ENCODE results near the gene RANBP10. TPM values are rescaled to one million over a fixed set of nuclear protein-coding genes. Genes with fewer than 3 reads are reported as not detected.
A peak's percentile ranks its signal among the peaks of the same experiment; 100 is the strongest.

Gene RANBP10
- total and polyA plus RNA-seq, 9 of the 15 experiments (the other 6 are each of a cell fraction or from before 2014, with no cell fraction given): 0.61 to 19.3 (median 5.9) TPM

DNA sequence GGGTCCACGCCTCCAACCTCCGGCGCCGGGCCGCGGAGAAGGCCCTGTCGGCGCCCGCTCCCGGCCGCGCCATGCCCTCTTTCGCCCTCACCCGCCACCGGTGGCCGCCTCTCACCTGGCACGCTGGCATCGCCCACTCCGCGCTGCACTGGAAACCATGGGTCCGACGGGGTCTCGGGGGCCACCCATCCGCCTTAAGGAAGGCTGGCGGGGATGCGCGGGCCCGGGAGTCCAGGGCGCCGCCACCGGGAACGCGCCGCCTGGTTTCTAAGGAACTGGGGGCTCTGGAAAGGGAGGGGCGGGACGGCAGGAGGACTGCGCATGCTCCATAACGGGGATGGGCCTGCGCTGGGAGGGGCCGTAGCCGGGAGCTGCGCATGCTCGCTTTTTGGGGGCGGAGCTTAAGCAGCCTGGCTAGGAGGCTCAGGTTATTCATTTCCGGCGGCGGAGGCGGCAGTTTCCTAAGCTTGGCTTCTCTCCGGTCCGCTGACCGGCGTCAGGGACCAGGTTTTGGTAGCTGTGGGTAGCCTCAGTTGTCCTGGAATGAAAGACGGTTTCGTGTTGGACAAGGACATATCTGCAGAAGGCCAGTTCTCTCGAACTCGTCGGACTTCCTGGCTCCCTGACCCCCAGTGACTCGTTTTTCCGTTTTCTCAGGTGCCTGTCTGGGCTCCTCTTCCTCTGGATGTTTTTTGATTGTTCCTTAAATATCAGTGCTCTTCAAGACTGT is 87.1 kb downstream of the RANBP10 start, which contains the start of gene GFOD2 (continued):
- TF ChIP-seq, protein P1, sequence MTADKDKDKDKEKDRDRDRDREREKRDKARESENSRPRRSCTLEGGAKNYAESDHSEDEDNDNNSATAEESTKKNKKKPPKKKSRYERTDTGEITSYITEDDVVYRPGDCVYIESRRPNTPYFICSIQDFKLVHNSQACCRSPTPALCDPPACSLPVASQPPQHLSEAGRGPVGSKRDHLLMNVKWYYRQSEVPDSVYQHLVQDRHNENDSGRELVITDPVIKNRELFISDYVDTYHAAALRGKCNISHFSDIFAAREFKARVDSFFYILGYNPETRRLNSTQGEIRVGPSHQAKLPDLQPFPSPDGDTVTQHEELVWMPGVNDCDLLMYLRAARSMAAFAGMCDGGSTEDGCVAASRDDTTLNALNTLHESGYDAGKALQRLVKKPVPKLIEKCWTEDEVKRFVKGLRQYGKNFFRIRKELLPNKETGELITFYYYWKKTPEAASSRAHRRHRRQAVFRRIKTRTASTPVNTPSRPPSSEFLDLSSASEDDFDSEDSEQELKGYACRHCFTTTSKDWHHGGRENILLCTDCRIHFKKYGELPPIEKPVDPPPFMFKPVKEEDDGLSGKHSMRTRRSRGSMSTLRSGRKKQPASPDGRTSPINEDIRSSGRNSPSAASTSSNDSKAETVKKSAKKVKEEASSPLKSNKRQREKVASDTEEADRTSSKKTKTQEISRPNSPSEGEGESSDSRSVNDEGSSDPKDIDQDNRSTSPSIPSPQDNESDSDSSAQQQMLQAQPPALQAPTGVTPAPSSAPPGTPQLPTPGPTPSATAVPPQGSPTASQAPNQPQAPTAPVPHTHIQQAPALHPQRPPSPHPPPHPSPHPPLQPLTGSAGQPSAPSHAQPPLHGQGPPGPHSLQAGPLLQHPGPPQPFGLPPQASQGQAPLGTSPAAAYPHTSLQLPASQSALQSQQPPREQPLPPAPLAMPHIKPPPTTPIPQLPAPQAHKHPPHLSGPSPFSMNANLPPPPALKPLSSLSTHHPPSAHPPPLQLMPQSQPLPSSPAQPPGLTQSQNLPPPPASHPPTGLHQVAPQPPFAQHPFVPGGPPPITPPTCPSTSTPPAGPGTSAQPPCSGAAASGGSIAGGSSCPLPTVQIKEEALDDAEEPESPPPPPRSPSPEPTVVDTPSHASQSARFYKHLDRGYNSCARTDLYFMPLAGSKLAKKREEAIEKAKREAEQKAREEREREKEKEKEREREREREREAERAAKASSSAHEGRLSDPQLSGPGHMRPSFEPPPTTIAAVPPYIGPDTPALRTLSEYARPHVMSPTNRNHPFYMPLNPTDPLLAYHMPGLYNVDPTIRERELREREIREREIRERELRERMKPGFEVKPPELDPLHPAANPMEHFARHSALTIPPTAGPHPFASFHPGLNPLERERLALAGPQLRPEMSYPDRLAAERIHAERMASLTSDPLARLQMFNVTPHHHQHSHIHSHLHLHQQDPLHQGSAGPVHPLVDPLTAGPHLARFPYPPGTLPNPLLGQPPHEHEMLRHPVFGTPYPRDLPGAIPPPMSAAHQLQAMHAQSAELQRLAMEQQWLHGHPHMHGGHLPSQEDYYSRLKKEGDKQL (CRISPR knock-in tag; IDR thresholded peaks at IDR 0.05; ENCODE audit: borderline replicate concordance): no peak
- TF ChIP-seq LARP7 (IDR thresholded peaks at IDR 0.05) (no peak), KAT8 (IDR thresholded peaks at IDR 0.05; ENCODE audit: low read depth) (no peak), CREBBP (IDR thresholded peaks at IDR 0.05; ENCODE audit: low read depth, low read length) (no peak), MCM7 (IDR thresholded peaks at IDR 0.05) (no peak), TEAD4 (IDR thresholded peaks at IDR 0.05; ENCODE audit: low read length) (0 out of 2 replicates have a peak, but pooled peaks have one; percentile 10), TEAD4 (CRISPR knock-in tag; IDR thresholded peaks at IDR 0.05; ENCODE audit: borderline replicate concordance) (no peak), PML (IDR thresholded peaks at IDR 0.05; ENCODE audit: low read length) (peak; percentile 70), ZNF197 (CRISPR knock-in tag; IDR thresholded peaks at IDR 0.05; ENCODE audit: low read depth) (no peak), MAFG (tag; conservative IDR thresholded peaks at IDR 0.05) (no peak), NR2C2 (CRISPR knock-in tag; IDR thresholded peaks at IDR 0.05) (no peak), NR2C2 (tag; IDR thresholded peaks at IDR 0.05) (peak; percentile 73; the same call in 1 of the 2 replicates), EGR1 (conservative IDR thresholded peaks at IDR 0.05) (peak; percentile 84), MCM2 (IDR thresholded peaks at IDR 0.05; ENCODE audit: low read depth) (no peak), ETS2 (tag; IDR thresholded peaks at IDR 0.05; ENCODE audit: borderline replicate concordance, poor library complexity, severe bottlenecking) (no peak), SIRT6 (IDR thresholded peaks at IDR 0.05; ENCODE audit: low read depth, low read length) (no peak), CBX1 (IDR thresholded peaks at IDR 0.05; ENCODE audit: low read depth) (no peak), HNRNPL (IDR thresholded peaks at IDR 0.05; ENCODE audit: low read depth, low read length) (peak; percentile 93), ZNF140 (CRISPR knock-in tag; IDR thresholded peaks at IDR 0.05) (no peak), RBBP5 (IDR thresholded peaks at IDR 0.05; ENCODE audit: borderline replicate concordance, insufficient read depth, low read length, poor library complexity, severe bottlenecking) (peak; percentile 89)
- TF ChIP-seq, protein P2, sequence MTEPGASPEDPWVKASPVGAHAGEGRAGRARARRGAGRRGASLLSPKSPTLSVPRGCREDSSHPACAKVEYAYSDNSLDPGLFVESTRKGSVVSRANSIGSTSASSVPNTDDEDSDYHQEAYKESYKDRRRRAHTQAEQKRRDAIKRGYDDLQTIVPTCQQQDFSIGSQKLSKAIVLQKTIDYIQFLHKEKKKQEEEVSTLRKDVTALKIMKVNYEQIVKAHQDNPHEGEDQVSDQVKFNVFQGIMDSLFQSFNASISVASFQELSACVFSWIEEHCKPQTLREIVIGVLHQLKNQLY (CRISPR knock-in tag; conservative IDR thresholded peaks at IDR 0.05): 0 out of 4 replicates have a peak, but pooled peaks of 1 of the 2 experiments have one; percentile 40
- TF ChIP-seq, protein P3, sequence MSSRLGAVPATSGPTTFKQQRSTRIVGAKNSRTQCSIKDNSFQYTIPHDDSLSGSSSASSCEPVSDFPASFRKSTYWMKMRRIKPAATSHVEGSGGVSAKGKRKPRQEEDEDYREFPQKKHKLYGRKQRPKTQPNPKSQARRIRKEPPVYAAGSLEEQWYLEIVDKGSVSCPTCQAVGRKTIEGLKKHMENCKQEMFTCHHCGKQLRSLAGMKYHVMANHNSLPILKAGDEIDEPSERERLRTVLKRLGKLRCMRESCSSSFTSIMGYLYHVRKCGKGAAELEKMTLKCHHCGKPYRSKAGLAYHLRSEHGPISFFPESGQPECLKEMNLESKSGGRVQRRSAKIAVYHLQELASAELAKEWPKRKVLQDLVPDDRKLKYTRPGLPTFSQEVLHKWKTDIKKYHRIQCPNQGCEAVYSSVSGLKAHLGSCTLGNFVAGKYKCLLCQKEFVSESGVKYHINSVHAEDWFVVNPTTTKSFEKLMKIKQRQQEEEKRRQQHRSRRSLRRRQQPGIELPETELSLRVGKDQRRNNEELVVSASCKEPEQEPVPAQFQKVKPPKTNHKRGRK (tag; IDR thresholded peaks at IDR 0.05): no peak
